ENCODE results near the gene AUTS2. TPM values are rescaled to one million over a fixed set of nuclear protein-coding genes. Genes with fewer than 3 reads are reported as not detected.

AUTS2 gene
- total RNA-seq, 3 donors from 2014 or later, result 31.5 to 94.3 (median 81.3) TPM

DNA sequence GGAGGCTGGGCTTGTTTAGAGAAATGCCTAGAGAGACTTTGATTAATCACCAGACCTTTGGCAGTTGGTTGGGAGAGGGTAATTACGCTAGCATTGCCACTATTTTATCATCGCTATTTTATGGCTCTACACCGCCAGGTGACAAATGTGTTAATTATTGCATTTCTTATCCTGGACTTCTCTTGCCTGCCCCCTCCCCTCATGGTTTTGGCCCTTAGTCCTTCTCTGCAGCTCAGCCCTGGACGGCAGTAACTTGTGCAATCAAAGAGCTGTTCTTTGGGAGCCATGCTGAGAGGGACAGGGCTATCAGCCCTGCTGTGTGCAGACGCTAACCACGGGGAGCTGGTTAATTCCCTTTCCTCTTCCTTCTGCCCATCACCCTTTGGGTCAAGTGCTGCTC, 585.0 kb downstream of the AUTS2 start:
- intact Hi-C loops (cut with DNase I; ENCODE audit: low total_unique reads), result no loop called here

DNA sequence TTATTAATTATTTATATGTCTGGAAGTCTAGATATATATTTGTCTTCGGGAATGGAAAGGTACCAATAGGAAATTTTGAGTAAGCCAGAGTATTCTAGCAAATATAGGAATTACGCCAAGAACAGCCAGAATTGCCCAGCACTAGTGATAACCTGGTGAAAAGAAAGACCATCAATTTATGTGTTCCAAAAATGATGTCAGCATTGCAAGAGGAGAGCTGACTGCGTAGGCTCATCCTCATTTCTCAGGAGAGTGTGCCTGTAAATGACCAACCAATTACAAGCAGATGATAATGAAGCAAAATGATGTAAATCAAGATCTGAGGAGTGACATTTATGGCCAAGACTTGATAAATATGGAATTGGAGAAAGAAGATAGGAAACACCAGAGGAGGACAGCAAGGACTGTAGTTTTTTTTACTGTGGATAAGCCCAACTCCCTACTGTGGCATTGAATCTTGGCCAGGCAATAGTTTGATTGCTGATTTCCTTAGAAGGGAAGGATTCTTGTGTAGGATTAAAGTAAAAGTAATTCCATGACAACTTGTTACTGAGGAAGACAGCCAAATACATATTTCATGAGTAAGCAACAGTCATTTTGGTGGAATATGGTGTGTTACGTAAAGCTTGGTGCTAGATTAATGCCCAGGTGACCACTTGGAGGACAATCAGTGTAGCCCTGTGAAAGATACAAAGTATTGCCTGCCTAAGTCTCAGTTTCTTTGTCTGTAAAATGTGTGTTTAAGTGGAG, 590.8 kb downstream of the AUTS2 start:
- no peak overlapping the region for H3K4me3 ChIP-seq
- TF ChIP-seq, protein P1, sequence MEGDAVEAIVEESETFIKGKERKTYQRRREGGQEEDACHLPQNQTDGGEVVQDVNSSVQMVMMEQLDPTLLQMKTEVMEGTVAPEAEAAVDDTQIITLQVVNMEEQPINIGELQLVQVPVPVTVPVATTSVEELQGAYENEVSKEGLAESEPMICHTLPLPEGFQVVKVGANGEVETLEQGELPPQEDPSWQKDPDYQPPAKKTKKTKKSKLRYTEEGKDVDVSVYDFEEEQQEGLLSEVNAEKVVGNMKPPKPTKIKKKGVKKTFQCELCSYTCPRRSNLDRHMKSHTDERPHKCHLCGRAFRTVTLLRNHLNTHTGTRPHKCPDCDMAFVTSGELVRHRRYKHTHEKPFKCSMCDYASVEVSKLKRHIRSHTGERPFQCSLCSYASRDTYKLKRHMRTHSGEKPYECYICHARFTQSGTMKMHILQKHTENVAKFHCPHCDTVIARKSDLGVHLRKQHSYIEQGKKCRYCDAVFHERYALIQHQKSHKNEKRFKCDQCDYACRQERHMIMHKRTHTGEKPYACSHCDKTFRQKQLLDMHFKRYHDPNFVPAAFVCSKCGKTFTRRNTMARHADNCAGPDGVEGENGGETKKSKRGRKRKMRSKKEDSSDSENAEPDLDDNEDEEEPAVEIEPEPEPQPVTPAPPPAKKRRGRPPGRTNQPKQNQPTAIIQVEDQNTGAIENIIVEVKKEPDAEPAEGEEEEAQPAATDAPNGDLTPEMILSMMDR (IDR thresholded peaks at IDR 0.05), result no peak
- TF ChIP-seq POLR2A (IDR thresholded peaks at IDR 0.05) (no peak), POLR2AphosphoS5 (IDR thresholded peaks at IDR 0.05) (no peak)

More for the DNA sequence above, 585.0 kb downstream of the AUTS2 start:
- no peaks in the 10 kb centered on the region for H3K27me3 ChIP-seq
- H3K36me3 ChIP-seq, result no peaks in the 10 kb centered on the region
- no peak overlapping the region for H3K4me3 ChIP-seq
- no peaks in the 10 kb centered on the region for H3K4me1 ChIP-seq
- no peak overlapping the region for H3K27ac ChIP-seq
- no peak for TF ChIP-seq POLR2AphosphoS5 (IDR thresholded peaks at IDR 0.05)
- no peak for TF ChIP-seq POLR2A (IDR thresholded peaks at IDR 0.05)
- TF ChIP-seq, protein P1 (IDR thresholded peaks at IDR 0.05), result no peak
- DNase-seq (ENCODE audit: low spot score in 2 of 2), result no peak
- no peaks in the 10 kb centered on the region for H3K9me3 ChIP-seq

DNA sequence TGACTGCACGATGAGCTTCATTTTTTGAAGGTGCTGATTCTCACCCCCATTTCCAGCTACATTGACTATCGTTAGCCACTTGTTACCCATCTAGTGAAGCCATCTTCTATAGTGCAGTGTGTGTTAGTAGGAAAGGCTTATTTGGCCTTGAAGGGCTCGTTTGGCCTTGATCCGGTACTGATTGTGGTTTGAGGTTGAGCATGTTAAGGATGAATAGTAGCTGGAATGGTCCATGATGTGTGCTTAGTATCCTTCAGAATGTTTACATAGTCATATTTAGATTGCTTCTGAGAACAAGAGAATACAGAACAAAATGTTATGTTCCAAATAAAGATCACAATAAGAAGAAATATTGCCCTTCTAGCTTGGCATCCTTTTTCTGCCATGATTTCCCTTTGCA, 591.5 kb downstream of the AUTS2 start:
- H3K27me3 ChIP-seq, result no peaks in the 10 kb centered on the region
- H3K36me3 ChIP-seq, result no peaks in the 10 kb centered on the region
- no peak for DNase-seq (ENCODE audit: low spot score in 2 of 2)
- TF ChIP-seq POLR2A (IDR thresholded peaks at IDR 0.05) (no peak), POLR2AphosphoS5 (IDR thresholded peaks at IDR 0.05) (no peak)
- TF ChIP-seq, protein P1 (IDR thresholded peaks at IDR 0.05), result no peak
- H3K4me1 ChIP-seq, result no peaks in the 10 kb centered on the region
- no peak overlapping the region for H3K4me3 ChIP-seq
- intact Hi-C loops (cut with DNase I; ENCODE audit: low total_unique reads), result no loop called here
- no peak overlapping the region for H3K27ac ChIP-seq
- H3K9me3 ChIP-seq, result no peaks in the 10 kb centered on the region

More for the DNA sequence above, 590.8 kb downstream of the AUTS2 start:
- Histone ChIP-seq H3K9me3 (no peaks in the 10 kb centered on the region), H3K4me1 (no peaks in the 10 kb centered on the region), H3K27ac (no peak overlapping the region), H3K36me3 (no peaks in the 10 kb centered on the region), H3K27me3 (no peaks in the 10 kb centered on the region)
- DNase-seq (ENCODE audit: low spot score in 2 of 2), result no peak
- intact Hi-C loops (cut with DNase I; ENCODE audit: low total_unique reads), result no loop called here

DNA sequence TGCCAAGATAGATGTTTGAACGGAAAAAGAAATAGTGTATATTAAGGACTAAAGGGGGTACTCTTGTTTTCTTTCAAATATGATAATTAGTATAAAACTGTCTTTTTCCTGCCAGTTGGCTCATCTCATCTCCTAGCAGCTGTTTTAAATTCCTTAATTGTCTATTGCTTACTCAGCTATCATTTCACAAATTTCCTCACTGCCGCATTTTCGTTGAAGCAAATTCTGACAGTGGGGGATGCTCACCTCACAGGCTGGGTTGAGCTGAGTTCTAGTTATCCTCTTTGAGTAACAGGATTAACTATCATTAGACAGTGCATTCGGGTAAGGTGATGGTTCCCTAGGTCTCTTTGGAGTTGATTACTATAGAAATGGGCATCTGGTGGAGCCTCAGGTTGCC, 592.0 kb downstream of the AUTS2 start:
- intact Hi-C loops (cut with DNase I; ENCODE audit: low total_unique reads), result no loop called here
- TF ChIP-seq POLR2AphosphoS5 (IDR thresholded peaks at IDR 0.05) (no peak), POLR2A (IDR thresholded peaks at IDR 0.05) (no peak)
- TF ChIP-seq, protein P1 (IDR thresholded peaks at IDR 0.05), result no peak

GRCh38 chr7:70193514-70193913, 595.2 kb downstream of the AUTS2 start:
- Histone ChIP-seq H3K36me3 (no peaks in the 10 kb centered on the region), H3K9me3 (no peaks in the 10 kb centered on the region), H3K27me3 (no peaks in the 10 kb centered on the region), H3K27ac (no peak overlapping the region), H3K4me3 (no peak overlapping the region), H3K4me1 (no peaks in the 10 kb centered on the region)
- no peak for DNase-seq (ENCODE audit: low spot score in 2 of 2)
- TF ChIP-seq POLR2AphosphoS5 (IDR thresholded peaks at IDR 0.05) (no peak), POLR2A (IDR thresholded peaks at IDR 0.05) (no peak)
- TF ChIP-seq, protein P1 (IDR thresholded peaks at IDR 0.05), result no peak
- intact Hi-C loops (cut with DNase I; ENCODE audit: low total_unique reads), result no loop called here

More for the DNA sequence above, 592.0 kb downstream of the AUTS2 start:
- Histone ChIP-seq H3K27ac (no peak overlapping the region), H3K27me3 (no peaks in the 10 kb centered on the region), H3K9me3 (no peaks in the 10 kb centered on the region), H3K4me1 (no peaks in the 10 kb centered on the region), H3K4me3 (no peak overlapping the region), H3K36me3 (no peaks in the 10 kb centered on the region)
- no peak for DNase-seq (ENCODE audit: low spot score in 2 of 2)

Data from breast epithelium (tissue), 4 donors.